HG03175 (cell line): Measurements from ENCODE around the gene SNRNP70.
"Not testable (repeated sequence)": the region's sequence is repeated elsewhere in the genome, so short reads cannot be mapped to it uniquely, and the experiment has no call there.

Experiments
- ATAC-seq: cut with Tn5 transposase; IDR thresholded peaks from one replicate; pipeline ENCODE4 v1.9.1; 2021; ENCODE audit warnings: mild to moderate bottlenecking, moderate library complexity; ENCODE audit not compliant: unreplicated experiment

SNRNP70 gene

DNA sequence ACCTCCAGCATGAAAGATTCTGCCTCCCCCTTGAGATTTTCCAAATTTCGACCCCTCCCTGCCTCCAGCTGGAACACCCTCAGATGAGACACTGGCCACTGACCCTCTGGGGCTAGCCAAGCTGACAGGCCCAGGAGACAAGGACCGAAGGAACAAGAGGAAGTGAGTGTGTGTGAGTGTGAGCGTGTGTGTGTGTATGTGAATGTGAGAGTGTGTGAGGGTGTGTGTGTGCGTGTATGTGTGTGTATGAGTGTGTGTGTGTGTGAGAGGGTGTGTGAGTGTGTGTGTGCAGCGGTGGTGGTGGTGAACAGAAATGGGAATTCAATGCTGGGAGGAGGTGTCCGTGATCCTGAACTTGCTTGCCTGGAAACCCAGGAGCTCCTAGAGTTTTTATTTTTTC lies 56.1 kb downstream of the SNRNP70 start:
- no peak for ATAC-seq

DNA sequence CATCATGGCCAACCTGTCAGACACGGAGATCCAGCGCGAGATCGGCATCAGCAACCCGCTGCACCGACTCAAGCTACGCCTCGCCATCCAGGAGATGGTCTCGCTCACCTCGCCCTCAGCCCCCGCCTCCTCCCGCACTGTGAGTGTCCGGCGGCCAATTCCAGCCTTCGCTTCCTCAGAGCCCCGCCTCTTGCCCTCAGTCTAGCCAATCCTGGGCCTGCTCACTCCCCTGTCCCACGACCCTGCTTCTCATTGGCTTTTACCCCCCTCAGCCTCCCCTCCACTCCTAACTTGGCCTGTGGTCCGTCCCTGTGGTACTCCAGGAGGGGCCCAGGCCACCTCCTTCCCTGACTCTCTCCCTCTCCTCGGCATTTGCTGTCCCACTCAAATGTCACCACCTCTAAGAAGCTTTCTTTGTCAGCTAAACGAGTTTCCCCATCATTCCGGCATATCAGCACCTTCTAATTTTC lies 57.6 kb downstream of the SNRNP70 start:
- no peak for ATAC-seq

DNA sequence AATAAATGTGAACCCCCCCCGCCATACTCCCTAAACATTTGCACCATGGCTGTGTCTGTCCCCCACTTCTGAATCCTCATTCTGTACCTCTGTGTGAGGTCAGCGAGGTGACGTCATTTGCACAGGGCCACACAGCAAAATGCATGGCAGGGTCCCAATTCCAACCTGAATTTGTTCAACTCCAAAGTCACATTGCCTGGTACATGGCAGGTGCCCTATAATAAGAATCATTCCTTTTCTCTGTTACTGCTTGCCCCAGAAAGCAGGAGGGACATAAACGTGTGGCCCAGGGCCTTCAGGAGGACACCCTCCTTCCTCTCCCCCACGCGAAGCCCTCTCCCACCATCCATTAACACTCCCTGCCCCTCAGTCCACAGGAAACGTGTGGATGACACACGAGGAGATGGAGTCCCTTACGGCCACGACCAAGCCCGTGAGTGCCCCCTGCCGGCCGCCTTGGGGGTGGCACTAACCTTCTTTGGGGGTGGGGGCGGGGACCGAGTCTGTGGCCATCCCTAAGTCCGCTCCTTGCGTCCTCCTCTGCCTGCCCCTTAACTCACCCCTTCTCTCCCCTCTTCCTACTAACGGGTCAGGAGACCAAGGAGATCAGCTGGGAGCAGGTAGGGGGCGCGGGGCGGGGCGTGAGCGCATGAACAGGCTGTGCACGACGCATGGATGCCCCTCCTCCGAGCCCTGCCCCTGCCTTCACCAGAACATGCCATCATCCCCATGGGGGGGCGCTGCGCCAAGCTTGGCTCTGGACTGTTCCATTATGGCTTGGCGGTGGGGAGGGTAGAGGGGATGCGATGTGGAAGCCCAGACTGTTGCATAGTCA lies 60.5 kb downstream of the SNRNP70 start:
- ATAC-seq: no peak

DNA sequence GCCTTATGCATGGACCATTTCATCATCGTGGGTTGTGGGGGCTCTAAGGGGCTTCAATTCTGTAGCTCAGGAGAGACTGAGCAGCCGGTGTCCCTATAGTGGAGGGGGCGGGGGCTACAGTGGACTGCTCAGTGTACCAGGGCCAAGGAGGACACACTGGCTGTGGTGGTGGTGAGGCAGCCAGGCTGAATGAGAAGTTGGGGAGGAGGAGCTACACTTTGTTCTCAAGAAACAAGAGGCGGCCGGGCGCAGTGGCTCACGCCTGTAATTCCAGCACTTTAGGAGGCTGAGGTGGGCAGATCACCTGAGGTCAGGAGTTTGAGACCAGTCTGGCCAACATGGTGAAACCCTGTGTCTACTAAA lies 61.1 kb downstream of the SNRNP70 start:
- ATAC-seq: not testable (repeated sequence)

DNA sequence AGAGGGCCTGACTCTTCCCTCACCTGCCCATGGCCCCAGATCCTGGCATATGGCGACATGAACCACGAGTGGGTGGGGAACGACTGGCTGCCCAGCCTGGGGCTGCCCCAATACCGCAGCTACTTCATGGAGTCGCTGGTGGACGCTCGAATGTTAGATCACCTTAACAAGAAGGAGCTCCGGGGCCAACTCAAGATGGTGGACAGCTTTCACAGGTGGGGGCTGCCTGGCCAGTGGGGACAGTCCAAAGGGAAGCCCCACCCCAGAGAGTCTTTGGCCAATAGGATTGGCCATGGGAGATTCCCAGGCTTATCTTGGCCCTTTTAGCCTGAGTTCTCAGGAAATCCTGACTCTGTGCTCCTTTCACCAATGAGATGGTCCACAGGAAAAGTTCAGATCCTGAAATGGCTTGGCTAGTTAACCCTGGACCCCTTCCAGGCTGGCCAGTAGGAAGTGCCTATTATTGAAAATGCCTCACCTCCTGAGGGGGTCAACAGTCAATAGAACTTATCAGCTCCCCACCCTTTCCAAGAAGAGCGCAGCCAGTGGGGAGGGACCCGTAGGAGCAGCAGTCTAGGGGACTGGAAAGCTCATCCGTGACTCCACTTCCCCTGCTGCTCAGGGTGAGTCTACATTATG lies 62.9 kb downstream of the SNRNP70 start:
- ATAC-seq: no peak

DNA sequence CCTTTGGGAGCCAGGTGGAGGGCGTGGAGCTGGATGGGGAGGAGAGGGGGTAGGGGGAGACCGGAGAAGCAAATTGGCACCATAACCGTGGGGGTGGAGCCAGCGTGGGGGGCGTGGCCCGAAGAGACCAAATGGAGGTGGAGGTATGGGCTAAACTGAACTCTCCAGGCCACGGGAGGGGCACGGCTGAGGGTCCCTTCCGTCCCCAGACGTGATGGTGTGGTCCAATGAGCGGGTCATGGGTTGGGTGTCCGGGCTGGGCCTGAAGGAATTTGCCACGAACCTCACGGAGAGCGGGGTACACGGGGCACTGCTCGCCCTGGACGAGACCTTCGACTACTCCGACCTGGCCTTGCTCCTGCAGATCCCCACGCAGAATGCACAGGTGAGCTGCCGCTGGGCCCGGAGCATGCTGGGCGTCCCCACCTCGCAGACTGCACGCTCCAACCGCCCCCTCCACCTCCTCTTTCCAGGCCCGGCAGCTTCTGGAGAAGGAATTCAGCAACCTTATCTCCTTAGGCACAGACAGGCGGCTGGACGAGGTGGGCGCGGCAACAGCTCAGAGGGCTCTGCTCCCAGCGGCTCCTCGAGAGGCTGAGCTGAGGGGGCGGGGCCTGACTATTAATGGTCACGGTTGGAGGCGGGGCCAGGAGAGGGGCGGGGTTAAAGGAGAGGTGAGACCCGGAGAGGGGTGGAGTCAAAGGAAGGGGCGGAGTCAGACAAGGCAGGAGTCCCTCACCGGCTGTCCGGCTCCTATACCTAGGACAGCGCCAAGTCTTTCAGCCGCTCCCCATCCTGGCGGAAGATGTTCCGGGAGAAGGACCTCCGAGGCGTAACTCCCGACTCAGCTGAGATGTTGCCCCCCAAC lies 63.8 kb downstream of the SNRNP70 start:
- no peak for ATAC-seq

DNA sequence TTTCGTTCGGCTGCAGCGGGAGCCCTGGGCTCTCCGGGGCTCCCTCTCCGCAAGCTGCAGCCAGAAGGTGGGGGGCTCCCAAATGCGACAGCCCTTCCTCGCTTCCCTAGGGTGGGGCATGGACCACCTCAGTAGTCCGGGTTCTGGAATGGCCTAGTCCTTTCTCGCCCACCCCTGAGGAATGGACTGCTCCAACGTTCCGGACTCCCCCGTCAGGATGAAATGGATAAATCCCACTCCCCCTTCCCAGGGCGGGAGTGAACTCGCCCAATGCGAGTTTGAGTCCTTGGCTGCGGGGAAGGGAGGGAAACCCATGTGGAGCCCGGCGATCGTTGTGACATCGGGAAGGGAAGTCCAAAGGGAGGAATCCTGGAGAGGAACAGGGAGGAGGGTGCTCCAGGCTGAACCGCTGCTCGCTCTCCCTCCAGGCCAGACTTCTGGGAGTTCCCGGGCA lies 64.4 kb downstream of the SNRNP70 start:
- no peak for ATAC-seq

DNA sequence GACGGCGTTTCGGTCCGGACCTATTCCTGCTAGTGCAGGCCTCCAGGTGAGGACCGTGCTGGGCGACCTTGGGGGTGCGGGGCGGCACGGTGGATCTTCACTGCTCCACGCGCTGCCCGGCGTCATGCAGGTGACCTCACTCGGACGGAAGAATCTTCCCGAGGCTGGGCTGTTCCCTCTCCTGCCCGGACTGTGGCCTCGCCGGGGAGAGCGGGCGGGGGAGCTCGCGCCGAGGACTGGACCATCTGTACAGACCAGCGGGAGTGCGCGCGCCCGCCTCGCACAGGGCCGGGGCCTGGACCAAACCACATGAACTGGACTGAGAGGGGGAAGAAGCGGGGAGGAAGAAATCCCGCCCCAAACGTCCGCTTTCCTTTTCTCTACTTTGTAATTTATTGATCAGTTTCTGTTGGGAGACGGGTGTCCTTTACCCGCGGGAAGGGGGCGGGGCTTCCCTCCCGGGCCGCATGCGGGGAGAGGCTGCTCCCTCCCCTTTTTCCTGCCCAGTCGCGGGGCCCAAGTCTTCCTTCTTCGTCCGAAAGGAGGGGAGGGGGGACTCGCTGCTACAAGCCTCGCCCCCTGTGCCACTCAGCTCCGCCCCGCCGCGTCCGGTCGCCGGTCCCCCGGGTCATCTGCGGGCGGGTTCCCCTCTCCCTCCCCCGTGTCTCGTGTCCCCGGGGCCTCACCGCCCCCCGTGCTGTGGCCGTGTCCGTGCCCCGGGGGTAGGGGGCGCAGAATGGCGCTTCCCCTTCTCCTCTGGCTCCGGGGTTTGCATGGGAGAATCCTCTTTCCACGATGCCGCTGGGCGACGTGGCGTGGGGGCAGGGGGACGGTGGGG lies 65.1 kb downstream of the SNRNP70 start:
- ATAC-seq: no peak

DNA sequence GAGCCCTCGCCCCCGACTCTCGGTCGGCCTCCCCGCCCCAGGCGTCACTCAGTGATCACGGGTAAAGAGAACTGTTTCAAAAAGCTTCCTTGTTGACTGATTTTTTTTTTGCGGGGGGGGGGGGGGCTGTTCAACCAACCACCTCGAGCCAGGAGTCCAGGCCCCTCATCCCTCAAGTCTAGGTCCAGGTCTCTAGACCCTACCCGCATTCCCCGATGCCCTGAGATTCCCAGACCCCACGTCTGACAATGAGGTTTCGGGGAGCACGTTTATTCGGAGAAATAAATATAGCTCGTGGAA lies 65.6 kb downstream of the SNRNP70 start:
- no peak for ATAC-seq

DNA sequence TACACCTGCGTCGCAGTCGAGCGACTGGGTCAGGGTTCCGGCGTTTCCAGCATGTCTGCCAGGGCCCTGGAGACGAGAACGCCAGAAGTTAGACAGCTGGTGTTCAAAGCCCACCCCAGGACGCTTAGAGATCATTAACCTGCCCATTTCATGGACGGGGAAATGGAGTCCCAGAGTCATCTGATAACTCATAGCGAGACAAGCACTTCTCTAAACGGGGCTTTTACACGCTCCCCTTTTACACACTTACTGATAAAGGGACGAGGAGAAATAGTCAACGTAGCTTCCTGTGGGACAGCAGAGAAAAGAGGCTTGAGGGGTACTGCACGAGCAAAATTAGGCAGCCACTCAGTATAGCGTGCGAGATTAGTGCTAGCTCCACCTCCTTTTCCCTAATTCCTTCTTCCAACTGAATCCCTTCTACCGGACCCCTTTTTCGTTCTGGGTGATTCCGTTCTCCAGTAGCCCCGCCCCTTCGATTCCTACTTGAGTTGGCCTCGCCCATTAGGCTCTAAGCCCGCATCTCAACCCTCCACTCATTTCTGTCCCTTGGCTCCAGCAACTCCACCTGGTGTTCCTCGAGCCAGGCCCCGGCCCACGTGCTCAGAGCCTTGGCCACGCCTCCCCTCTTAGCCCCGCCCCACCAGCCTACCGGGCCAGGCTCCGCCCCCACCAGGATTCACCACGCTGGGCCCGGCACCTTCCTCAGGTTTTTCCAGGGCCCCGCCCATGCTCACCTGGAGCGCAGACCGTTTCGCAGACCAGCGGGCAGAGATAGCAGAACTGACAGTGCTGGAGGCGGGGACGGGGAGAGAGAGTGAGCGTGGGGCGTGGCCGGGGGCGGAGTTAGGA lies 66.2 kb downstream of the SNRNP70 start:
- no peak for ATAC-seq

DNA sequence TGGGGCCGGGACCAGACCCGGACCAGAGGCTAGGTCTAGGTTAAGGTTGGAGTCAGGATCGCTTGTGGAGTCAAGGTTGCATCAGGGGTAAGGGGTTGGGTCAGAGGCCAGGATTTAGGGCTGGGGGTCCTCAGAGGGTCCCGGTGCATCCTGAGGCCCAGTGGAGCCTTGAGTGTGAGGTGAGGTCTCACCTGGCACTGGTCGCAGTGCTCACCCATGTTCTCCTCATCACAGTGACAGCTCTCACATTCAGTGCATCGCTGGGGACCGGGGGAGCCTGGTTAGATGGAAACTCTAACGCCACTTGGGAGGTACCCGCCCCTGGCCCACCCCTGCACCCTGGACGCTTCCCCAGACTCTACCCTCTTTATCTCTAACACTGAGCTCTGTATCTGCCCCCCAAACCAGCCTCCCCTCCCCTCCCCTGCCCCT lies 66.9 kb downstream of the SNRNP70 start:
- ATAC-seq: no peak

DNA sequence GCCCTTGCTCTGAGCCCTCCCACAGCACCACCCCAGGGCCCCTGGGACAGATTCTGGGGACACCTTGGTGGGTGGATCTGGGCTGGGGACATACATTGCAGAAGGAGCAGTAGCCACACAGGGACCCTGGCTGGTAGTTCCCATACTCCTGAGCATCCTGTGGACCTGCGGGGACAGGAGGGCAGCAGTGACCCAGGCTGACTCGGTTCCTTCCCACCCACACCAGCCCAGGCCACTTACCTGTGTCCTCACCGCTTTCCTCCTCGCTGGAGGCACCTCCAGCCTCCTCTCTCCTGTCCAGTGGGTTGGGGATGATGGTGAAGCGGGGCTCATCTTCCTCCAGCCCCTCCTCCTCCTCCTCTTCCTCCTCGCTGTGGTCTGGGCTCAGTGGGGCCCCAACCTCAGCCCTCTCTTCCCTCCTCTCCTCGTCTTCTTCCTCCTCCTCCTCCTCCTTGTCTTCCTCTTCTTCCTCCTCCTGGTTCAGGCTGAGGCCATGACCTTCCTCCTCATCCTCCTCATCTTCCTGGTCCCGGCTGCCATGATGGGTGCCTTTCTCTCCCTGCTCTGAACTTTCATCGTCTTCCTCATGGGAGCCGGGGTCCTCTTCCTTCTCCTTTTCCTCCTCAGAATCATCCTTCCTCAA lies 68.0 kb downstream of the SNRNP70 start:
- no peak for ATAC-seq

DNA sequence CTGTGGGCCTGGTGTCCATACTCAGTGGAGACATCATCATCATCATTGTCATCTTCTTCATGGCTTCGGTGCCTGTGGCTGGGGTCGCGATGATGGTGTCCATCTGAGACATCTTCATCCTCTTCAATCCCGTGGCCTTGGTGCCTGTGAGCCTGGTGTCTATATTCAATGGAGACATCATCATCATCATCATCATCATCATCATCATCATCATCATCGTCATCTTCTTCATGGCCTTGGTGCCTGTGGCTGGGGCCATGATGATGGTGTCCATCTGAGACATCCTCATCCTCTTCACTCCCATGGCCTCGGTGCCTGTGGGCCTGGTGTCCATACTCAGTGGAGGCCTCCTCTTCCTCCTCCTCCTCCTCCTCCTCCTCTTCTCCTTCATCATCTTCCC lies 69.0 kb downstream of the SNRNP70 start:
- ATAC-seq: no peak

DNA sequence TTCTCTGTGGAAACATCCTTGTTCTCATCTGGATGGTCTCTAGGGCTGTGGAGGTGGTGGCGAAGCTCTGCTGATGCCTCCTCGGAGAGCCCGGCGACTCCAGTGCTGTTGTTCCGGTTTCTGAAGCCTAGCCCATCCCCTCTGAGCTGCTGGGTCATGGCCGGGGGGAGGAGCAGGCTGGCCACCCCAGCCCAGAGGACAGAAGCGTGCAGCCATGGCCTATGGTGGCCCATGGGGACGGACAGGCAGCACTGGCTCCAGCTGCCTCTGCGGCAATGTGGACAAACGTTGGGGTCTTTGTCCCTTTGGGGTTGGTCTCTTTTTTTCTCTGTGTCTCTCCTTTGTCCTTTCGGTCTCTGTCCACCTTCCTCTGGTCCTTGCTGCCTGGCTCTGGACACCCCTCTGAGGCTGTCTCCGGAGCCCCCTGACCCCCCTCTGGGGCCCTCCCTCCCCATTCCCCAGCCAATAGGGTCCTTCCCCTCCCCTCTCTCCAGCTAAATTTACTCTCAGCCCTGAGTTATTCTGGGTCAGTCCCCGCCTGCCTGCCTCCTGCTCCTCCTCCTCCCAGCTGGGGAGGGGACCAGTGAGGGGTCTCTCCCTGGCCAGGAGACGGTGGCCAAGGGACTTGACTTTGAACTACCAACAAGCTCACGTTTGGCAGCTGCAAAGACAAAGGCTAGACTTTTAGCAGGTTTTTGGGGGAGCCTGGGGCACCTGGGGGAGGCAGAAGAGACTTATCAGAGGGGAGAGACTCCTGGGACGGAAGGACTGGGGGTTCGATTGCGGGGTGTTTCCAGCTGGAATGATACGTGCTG lies 70.0 kb downstream of the SNRNP70 start, which contains the start of gene HRC:
HRC (minus strand) TSS at position 392 of the 815 bp plus-strand sequence; CDS start at position 233, 159 bp downstream.
- no peak for ATAC-seq

DNA sequence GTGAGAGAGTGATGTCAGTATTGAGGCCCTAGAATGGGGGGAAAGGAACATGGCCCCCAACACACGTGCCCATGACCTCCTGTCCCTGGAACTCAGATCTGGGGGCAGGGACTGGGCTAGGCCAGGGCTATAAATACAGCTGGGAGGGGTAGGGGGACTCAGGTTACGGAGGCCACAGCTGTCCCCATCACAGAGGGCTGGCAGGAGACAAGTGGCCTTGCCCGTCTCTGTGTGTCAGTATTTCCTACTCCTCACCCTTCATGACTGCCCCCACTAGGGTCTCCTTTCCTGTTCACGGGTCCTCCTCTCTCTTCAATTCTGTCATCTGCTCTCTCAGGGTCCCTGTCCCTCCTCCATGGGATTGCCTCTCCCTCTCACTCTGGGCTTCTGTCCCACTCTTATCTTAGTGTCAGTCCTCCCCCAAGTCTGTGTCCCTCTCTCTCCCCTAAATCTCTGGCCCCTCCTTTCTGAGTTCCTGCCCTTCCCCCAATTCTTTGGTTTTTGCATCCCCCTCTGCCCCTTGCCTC lies 70.6 kb downstream of the SNRNP70 start:
- no peak for ATAC-seq

DNA sequence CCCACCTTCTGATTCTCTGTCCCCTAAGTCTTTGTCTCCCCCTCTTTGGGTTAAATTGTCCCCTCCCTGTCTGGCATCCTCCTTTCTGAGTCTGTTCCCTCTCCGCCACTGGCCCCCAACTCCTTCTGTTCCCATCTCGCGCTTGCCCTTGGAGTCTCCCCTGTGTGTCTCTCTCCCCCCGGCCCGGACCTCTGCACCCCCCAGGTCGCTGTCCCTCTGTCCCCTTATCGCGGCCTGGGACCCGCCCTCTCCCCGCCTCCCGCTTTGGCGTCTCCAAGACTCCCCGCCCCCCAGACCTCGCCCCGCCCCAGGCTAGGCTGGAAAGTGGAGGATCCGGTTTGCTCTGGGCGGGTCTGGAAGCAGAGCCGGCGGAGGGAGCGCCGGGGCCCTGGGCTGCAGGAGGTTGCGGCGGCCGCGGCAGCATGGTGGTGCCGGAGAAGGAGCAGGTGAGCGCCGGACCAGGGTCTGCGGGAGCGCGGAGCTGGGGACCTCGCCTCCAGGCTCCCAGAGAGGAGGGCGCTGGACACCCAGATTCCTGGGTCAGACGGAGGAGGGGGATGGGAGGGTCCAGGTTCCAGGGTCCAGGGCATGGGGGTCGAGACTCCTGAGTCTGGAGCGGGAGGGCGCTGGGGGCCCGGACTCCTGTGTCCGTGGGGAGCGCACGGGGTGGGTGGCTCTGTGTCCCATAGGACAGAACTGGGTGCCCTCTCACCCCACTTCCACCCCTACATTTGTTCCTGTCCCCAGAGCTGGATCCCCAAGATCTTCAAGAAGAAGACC lies 72.4 kb downstream of the SNRNP70 start, which contains the start of gene TRPM4:
TRPM4 (plus strand) TSS at position 348 of the 780 bp plus-strand sequence; CDS start at position 423, 75 bp downstream.
- no peak for ATAC-seq
